A673 (cell line): ENCODE data around the gene PHC2.

Experiments
- EZH2 ChIP-seq: fragments of 200-600 bp; sonication (generic); IDR thresholded peaks from 2 replicates; pipeline ENCODE4 v1.6.1; 2017; ENCODE audit warnings: borderline replicate concordance, low read depth, mild to moderate bottlenecking, mixed read lengths, antibody characterized with exemption, low read length; ENCODE audit not compliant: poor library complexity, severe bottlenecking
- TF ChIP-seq, protein P1 (sequence below): fragments of 300-800, 200-600 bp; sonication (generic); conservative IDR thresholded peaks from 2 replicates; pipeline ENCODE4 v1.5.1; 2017; ENCODE audit warnings: low read depth, mild to moderate bottlenecking, antibody characterized with exemption, low read length, moderate library complexity, mixed read lengths

DNA sequence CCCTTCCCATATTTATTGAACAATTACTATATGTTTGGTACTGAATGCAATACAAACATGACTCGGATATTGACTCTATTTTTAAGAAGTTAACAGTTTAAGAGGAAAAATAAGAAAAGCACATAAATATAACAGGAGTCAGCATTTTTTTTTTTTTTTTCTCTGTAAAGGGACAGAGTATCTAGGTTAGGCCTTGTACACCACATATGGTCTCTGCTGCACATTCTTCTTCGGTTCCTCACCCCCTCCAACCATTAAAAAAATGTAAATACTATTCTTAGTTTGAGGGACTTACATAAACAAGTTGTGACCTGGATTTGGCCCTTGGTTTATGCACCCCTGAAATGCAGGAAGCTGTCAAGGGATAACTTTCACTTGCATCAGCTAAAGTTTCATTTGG is 40.4 kb downstream of the PHC2 start:
- TF ChIP-seq EZH2 = no peak
- TF ChIP-seq, protein P1, sequence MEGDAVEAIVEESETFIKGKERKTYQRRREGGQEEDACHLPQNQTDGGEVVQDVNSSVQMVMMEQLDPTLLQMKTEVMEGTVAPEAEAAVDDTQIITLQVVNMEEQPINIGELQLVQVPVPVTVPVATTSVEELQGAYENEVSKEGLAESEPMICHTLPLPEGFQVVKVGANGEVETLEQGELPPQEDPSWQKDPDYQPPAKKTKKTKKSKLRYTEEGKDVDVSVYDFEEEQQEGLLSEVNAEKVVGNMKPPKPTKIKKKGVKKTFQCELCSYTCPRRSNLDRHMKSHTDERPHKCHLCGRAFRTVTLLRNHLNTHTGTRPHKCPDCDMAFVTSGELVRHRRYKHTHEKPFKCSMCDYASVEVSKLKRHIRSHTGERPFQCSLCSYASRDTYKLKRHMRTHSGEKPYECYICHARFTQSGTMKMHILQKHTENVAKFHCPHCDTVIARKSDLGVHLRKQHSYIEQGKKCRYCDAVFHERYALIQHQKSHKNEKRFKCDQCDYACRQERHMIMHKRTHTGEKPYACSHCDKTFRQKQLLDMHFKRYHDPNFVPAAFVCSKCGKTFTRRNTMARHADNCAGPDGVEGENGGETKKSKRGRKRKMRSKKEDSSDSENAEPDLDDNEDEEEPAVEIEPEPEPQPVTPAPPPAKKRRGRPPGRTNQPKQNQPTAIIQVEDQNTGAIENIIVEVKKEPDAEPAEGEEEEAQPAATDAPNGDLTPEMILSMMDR = no peak
